ENCODE data around the gene COMMD6. TPM values are rescaled to one million over a fixed set of nuclear protein-coding genes. Genes with fewer than 3 reads are reported as not detected.

COMMD6 gene
- total and polyA plus RNA-seq, 9 donors: 175 to 282 (median 217) TPM

DNA sequence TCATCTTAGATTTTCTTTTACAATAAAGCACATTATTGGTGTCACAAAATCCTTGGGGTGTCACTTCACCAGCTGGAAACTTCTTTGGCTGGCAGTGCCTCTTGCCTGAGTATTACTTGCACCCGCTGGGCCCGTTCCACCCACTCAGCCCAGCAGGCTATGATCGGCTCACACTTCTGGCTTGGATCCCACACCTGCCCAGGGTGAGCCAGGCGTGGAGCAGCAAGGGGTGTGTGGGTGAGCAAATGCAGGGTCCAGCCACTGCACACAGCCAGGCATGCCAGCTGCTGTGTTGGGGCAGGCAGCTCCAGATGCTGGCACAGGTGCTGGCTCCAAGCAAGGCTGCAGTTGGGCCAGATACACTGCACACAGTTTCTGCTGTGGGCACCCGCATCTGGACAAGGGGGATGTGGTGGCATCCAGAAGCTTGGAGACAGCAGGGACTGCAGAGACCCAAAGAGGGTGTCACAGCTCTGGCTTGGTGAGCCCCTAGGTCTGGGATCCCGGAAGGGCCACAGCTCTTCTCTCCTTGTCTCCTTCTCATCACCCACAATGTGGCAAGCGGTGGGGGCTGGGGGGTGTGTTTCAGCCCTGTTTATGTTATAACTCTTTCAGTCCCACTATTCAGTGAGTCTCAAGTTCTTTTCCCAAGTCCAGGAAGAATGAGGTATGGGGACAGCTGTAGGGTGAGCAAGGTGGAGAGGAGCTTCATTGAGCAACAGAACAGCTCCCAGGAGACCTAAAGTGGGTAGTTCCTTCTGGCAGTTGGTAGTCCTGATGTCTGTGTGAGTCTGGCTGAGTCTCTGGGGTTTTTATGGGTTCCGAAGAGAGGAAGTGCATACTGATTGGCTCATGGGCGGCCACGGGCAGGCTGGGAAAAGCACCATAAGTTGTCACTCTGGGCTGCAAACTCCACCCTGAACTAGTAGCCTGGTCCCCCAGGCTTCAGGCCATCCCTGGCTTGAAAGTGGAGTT, 30.3 kb downstream of the COMMD6 start:
- H3K36me3 ChIP-seq (ENCODE audit: control insufficient read depth, insufficient read depth, low read length): no peaks in the 10 kb centered on the region
- H3K27ac ChIP-seq (ENCODE audit: low read length): no peak overlapping the region
- peak; percentile 36 for DNase-seq
- H3K4me1 ChIP-seq (ENCODE audit: control insufficient read depth, insufficient read depth, low read length): peaks cover 4% of the 10 kb centered on the region
- no peaks in the 10 kb centered on the region for H3K9me3 ChIP-seq (replicated peaks; ENCODE audit: control insufficient read depth, low read depth, low read length)
- 70% methylated on average over 8 of the region's 10 CpGs for WGBS (ENCODE audit: insufficient coverage)
- no peak overlapping the region for H3K4me3 ChIP-seq (ENCODE audit: low read length)
- no peaks in the 10 kb centered on the region for H3K27me3 ChIP-seq (ENCODE audit: control insufficient read depth, insufficient read depth, low read length)

DNA sequence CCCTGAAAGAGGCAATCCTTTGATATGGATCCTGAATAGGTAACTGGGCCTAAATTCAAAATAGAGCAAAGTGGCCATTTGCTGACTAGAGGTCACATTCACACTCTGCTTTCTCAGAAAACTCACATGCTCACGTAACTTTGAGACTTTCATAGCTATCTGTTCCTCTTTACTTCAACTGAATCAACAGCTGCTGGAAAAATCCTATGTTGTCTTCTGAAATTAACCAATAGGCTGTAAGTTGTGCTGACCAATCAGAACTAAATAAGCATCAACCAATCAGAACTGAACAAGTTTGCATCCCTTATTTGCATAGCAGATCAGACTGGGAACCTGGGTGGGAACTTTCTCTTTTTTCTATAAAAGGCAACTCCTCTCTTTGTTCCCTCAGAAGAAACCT, 31.6 kb downstream of the COMMD6 start:
- DNase-seq: peak; percentile 29
- H3K27ac ChIP-seq (ENCODE audit: low read length): no peak overlapping the region
- WGBS (ENCODE audit: insufficient coverage): 83% methylated on average over 1 of the region's 1 CpG

DNA sequence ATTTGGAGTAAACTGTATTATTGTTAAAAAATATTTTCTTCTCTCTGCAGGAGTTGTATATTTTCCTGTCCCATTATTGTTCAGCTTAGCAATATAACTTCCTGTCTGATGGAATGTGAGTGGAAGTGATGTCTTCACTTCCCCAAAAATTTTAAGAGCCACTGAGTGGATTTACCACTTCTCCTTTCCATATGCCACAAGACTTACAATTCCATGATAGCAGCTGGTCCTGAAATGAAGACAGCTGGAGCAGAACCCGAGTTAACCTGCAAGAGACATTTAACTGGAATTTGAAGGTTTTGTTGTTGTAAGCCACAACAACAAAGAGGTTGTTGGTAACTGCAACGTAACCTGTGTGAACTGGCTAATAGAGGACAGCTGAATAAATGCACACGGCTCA, 32.3 kb downstream of the COMMD6 start:
- no peak overlapping the region for H3K27ac ChIP-seq (ENCODE audit: low read length)
- H3K4me3 ChIP-seq (ENCODE audit: low read length): no peak overlapping the region
- 33% methylated on average over 1 of the region's 3 CpGs for WGBS (ENCODE audit: insufficient coverage)

More for the DNA sequence above, 31.6 kb downstream of the COMMD6 start:
- no peaks in the 10 kb centered on the region for H3K9me3 ChIP-seq (replicated peaks; ENCODE audit: control insufficient read depth, low read depth, low read length)
- no peaks in the 10 kb centered on the region for H3K27me3 ChIP-seq (ENCODE audit: control insufficient read depth, insufficient read depth, low read length)
- H3K36me3 ChIP-seq (ENCODE audit: control insufficient read depth, insufficient read depth, low read length): no peaks in the 10 kb centered on the region
- peaks cover 4% of the 10 kb centered on the region for H3K4me1 ChIP-seq (ENCODE audit: control insufficient read depth, insufficient read depth, low read length)
- H3K4me3 ChIP-seq (ENCODE audit: low read length): no peak overlapping the region

DNA sequence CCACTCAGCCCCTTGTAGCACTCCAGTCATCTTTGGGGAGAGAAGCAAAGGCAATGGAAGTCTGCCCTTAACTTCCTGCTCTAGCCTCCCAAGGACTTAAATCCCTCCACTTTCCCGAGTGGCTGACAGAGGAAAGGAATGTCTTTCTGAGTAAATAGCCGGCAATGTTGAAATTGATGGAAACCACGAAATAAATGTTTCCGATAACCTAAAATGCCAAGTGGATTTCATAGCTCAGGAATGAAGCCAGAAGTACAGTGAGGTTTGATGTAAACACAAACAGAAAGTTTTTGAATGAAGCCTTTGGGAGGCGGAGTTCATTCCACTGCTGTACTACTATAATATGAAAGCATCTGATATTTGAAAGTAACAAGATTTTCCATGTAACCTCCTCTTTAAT, 41.7 kb downstream of the COMMD6 start:
- no peaks in the 10 kb centered on the region for H3K9me3 ChIP-seq (replicated peaks; ENCODE audit: control insufficient read depth, low read depth, low read length)
- no peak overlapping the region for H3K4me3 ChIP-seq (ENCODE audit: low read length)
- 80% methylated on average over 1 of the region's 5 CpGs for whole genome bisulfite sequencing (ENCODE audit: insufficient coverage)
- H3K27me3 ChIP-seq (ENCODE audit: control insufficient read depth, insufficient read depth, low read length): no peaks in the 10 kb centered on the region
- no peaks in the 10 kb centered on the region for H3K4me1 ChIP-seq (ENCODE audit: control insufficient read depth, insufficient read depth, low read length)
- no peak for DNase-seq
- H3K36me3 ChIP-seq (ENCODE audit: control insufficient read depth, insufficient read depth, low read length): no peaks in the 10 kb centered on the region
- H3K27ac ChIP-seq (ENCODE audit: low read length): no peak overlapping the region

More for the DNA sequence above, 32.3 kb downstream of the COMMD6 start:
- H3K4me1 ChIP-seq (ENCODE audit: control insufficient read depth, insufficient read depth, low read length): peaks cover 4% of the 10 kb centered on the region
- H3K27me3 ChIP-seq (ENCODE audit: control insufficient read depth, insufficient read depth, low read length): no peaks in the 10 kb centered on the region
- H3K9me3 ChIP-seq (replicated peaks; ENCODE audit: control insufficient read depth, low read depth, low read length): no peaks in the 10 kb centered on the region
- peak; percentile 79 for DNase-seq
- H3K36me3 ChIP-seq (ENCODE audit: control insufficient read depth, insufficient read depth, low read length): no peaks in the 10 kb centered on the region

DNA sequence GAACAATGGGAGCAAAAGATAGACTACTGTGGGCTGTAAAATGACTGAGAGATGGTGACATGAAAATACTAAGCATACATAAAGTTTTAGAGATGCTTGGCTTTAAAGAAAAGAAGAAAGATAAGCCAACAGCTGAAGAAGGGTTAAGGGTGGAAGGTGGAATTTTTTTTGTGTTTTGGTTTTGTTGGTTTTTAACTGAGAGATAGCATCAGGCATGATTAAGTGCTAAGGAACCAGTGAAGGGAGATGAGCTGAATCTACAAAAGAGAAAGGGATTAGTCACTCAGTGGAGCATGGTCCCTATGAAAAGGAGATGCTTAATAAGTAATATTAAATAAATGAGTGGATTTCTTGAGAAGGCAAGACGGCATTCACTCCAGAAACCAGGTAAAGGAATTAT, 43.1 kb downstream of the COMMD6 start:
- Histone ChIP-seq H3K27me3 (ENCODE audit: control insufficient read depth, insufficient read depth, low read length) (no peaks in the 10 kb centered on the region), H3K27ac (ENCODE audit: low read length) (no peak overlapping the region), H3K4me3 (ENCODE audit: low read length) (no peak overlapping the region), H3K9me3 (replicated peaks; ENCODE audit: control insufficient read depth, low read depth, low read length) (no peaks in the 10 kb centered on the region), H3K4me1 (ENCODE audit: control insufficient read depth, insufficient read depth, low read length) (no peaks in the 10 kb centered on the region), H3K36me3 (ENCODE audit: control insufficient read depth, insufficient read depth, low read length) (no peaks in the 10 kb centered on the region)
- DNase-seq: no peak
- WGBS (ENCODE audit: insufficient coverage): 71% methylated on average over 1 of the region's 1 CpG

DNA sequence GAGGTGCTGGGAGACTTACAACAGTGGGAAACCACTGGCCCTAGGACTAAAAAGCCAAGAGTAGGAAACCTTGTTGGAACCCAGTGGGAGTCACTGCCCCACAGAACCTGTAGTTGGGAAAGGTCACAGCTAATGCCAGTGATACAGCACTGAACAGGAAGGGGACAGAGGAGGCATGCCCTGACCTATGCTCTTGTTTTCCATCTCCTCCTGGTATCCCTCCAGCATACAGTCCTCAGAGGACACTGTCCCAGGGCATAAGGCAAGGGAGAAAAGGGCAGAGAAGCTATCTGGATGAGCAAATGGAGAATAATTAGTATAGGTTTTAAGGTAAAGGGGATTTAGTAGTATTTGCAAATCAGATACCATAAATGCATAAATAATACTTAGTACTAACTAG, 44.5 kb downstream of the COMMD6 start:
- DNase-seq: no peak
- Histone ChIP-seq H3K4me1 (ENCODE audit: control insufficient read depth, insufficient read depth, low read length) (no peaks in the 10 kb centered on the region), H3K27ac (ENCODE audit: low read length) (no peak overlapping the region), H3K27me3 (ENCODE audit: control insufficient read depth, insufficient read depth, low read length) (no peaks in the 10 kb centered on the region), H3K36me3 (ENCODE audit: control insufficient read depth, insufficient read depth, low read length) (no peaks in the 10 kb centered on the region), H3K9me3 (replicated peaks; ENCODE audit: control insufficient read depth, low read depth, low read length) (no peaks in the 10 kb centered on the region), H3K4me3 (ENCODE audit: low read length) (no peak overlapping the region)

DNA sequence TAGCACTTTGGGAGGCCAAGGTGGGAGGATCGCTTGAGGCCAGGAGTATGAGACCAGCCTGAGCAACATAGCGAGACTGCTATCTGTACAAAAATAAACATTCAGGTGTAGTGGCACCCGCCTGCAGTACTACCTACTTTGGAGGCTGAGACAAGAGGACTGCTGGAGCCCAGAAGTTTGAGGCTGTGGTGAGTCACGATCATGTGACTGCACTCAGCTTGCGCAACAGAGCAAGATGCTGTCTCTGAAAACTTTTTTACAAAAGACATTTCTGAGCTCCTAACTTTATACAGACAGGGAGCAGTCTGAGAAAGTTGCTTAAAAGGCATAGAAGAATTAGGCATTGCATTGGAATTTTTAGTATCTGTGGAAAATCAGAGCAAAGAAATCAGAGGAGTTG, 45.3 kb downstream of the COMMD6 start:
- DNase-seq: no peak
- H3K9me3 ChIP-seq (replicated peaks; ENCODE audit: control insufficient read depth, low read depth, low read length): no peaks in the 10 kb centered on the region
- no peak overlapping the region for H3K27ac ChIP-seq (ENCODE audit: low read length)
- H3K36me3 ChIP-seq (ENCODE audit: control insufficient read depth, insufficient read depth, low read length): no peaks in the 10 kb centered on the region
- no peaks in the 10 kb centered on the region for H3K4me1 ChIP-seq (ENCODE audit: control insufficient read depth, insufficient read depth, low read length)
- 100% methylated on average over 3 of the region's 5 CpGs for WGBS (ENCODE audit: insufficient coverage)
- no peaks in the 10 kb centered on the region for H3K27me3 ChIP-seq (ENCODE audit: control insufficient read depth, insufficient read depth, low read length)
- no peak overlapping the region for H3K4me3 ChIP-seq (ENCODE audit: low read length)

DNA sequence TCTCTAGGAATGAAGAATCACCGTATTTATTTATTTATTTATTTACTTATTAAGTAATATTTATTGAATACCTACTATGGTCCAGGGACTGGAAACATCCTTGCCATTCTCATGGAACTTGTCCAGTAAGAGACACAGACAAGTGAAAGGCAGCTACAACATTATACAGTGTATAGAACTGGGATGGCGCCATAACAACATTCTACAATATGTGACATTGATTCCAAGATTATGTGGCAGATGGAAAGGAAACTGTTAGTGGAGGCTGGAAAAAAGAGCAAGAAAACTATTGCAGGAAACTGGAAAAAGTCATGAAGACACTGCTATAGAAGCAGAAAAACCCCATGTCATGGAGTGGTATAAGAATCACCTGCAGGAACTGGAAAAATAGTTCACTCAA, 46.3 kb downstream of the COMMD6 start:
- Histone ChIP-seq H3K9me3 (replicated peaks; ENCODE audit: control insufficient read depth, low read depth, low read length) (no peaks in the 10 kb centered on the region), H3K36me3 (ENCODE audit: control insufficient read depth, insufficient read depth, low read length) (no peaks in the 10 kb centered on the region), H3K27me3 (ENCODE audit: control insufficient read depth, insufficient read depth, low read length) (no peaks in the 10 kb centered on the region), H3K4me1 (ENCODE audit: control insufficient read depth, insufficient read depth, low read length) (no peaks in the 10 kb centered on the region), H3K27ac (ENCODE audit: low read length) (no peak overlapping the region), H3K4me3 (ENCODE audit: low read length) (no peak overlapping the region)
- DNase-seq: no peak
- no CpG with 5 or more reads among the region's 2 CpGs for WGBS (ENCODE audit: insufficient coverage)

DNA sequence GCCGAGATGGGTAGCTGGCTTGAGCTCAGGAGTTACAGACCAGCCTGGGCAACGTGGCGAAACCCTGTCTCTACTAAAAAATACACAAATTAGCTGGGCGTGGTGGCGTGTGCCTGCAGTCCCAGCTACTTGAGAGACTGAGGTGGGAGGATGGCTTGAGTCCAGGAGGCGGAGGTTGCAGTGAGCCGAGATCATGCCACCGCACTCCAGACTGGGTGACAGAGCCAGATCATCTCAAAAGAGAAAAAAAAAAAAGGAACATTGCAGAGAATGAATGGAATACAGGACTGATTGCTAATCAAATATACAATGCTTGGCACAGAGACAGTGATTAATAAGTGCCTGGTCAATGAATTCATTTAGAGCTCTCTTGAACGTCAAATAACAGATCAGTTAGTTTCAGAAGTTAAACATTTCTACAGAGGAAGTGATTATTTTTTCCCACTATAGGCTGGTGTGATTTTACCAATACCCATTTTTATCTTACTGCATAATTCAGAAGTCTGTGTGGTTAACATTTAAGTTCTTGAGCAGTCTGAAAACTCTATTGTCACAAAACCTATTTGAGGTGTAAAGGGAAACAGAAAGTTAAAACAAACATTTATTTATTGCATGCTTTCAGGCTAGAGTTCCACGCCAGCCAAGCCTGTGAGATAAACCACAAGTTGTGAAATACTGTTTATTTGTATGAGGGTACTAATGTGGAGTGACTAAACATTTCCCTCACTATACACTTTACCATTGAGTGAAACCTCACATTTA, 48.0 kb downstream of the COMMD6 start:
- Histone ChIP-seq H3K27me3 (ENCODE audit: control insufficient read depth, insufficient read depth, low read length) (no peaks in the 10 kb centered on the region), H3K27ac (ENCODE audit: low read length) (no peak overlapping the region), H3K9me3 (replicated peaks; ENCODE audit: control insufficient read depth, low read depth, low read length) (no peaks in the 10 kb centered on the region), H3K4me3 (ENCODE audit: low read length) (no peak overlapping the region), H3K36me3 (ENCODE audit: control insufficient read depth, insufficient read depth, low read length) (no peaks in the 10 kb centered on the region), H3K4me1 (ENCODE audit: control insufficient read depth, insufficient read depth, low read length) (no peaks in the 10 kb centered on the region)
- 72% methylated on average over 6 of the region's 10 CpGs for WGBS (ENCODE audit: insufficient coverage)
- DNase-seq: no peak

Data from muscle of leg (tissue), 11 donors.